ENCODE results near the gene ANXA3.
"Not testable (repeated sequence)": the region's sequence is repeated elsewhere in the genome, so short reads cannot be mapped to it uniquely, and the experiment has no call there.

Gene ANXA3

DNA sequence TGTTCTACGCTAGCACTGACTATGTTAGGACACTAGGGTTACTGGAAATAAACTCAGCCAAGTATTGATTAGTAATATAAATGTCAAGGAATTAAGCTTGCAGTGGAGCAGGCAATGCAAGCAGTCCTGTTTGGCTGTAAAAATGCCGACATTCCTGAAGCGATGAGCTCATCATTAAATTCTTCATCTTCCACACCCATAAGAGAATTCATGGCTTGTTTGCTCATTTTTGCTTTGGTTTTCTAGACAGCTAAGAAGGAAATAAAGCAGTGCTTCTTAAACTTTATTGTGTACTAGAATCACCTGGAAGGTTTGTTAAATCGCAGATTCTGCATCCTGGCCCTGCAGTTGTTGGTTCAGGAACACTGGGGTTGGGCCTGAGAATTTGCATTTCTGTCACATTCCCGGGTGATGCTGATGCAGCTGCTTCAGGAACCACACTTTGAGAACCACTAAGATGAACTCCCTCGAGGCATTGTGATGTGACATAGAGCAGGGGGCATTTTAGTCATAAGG, 17.8 kb downstream of the ANXA3 start:
- H3K36me3 ChIP-seq (replicated peaks) = no peaks in the 10 kb centered on the region
- H3K4me3 ChIP-seq = no peak overlapping the region
- DNase-seq (ENCODE audit: low spot score in 2 of 2) = no peak
- no peaks in the 10 kb centered on the region; the same call in 1 of the 2 replicates for H3K4me1 ChIP-seq
- no peaks in the 10 kb centered on the region; the same call in 1 of the 2 replicates for H3K27me3 ChIP-seq (ENCODE audit: low read depth)
- in situ Hi-C loops (cut with MboI; ENCODE audit: low sequenced_read_pairs) = no loop called here
- no peaks in the 10 kb centered on the region for H3K9me3 ChIP-seq

DNA sequence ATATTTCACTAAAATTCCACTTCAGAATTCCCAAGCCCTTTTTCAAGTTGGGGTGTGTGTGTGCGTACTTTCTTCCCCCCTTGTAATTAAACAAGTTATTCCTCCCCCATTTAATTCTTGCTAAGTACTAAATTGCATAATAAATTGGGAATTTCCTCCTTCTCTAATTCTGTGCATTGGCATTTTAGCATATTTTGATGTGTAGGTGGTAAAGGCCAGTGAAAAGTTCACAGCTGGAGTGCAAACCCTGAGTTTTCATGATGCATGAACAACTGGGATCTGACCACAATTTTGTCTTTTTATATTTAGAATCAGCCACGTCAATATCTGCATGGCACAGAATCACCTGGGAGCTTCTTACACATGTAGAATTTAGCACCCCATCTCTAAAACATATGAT, 18.5 kb downstream of the ANXA3 start:
- H3K4me1 ChIP-seq = no peaks in the 10 kb centered on the region; the same call in 1 of the 2 replicates
- in situ Hi-C loops (cut with MboI; ENCODE audit: low sequenced_read_pairs) = no loop called here

DNA sequence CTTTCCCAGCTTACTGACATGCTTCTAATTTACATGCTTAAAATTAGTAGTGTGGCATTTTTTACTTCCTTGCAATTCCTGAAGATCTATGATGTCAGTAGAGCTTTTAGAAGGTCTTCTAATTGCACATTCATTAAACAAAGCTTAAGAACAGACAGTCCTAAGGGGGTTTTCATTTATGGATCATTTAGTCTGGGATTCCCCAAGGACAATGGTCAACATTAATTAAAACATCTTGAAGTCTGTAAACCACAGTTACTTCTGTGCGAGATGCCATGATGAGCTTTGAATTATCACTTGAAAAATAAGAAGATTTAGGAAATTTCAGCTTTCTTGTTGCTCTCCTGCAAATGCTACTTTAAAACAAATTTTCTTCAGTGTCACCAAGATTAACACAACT, 20.2 kb downstream of the ANXA3 start:
- DNase-seq (ENCODE audit: low spot score in 2 of 2) = no peak
- H3K27me3 ChIP-seq (ENCODE audit: low read depth) = peaks cover under 1% of the 10 kb centered on the region
- H3K9me3 ChIP-seq = no peaks in the 10 kb centered on the region
- H3K4me1 ChIP-seq = no peaks in the 10 kb centered on the region; the same call in 1 of the 2 replicates
- in situ Hi-C loops (cut with MboI; ENCODE audit: low sequenced_read_pairs) = no loop called here
- H3K4me3 ChIP-seq = no peak overlapping the region
- no peaks in the 10 kb centered on the region for H3K36me3 ChIP-seq (replicated peaks)

More for the DNA sequence above, 18.5 kb downstream of the ANXA3 start:
- DNase-seq (ENCODE audit: low spot score in 2 of 2) = no peak
- no peaks in the 10 kb centered on the region; the same call in 1 of the 2 replicates for H3K27me3 ChIP-seq (ENCODE audit: low read depth)
- no peaks in the 10 kb centered on the region for H3K9me3 ChIP-seq
- H3K36me3 ChIP-seq (replicated peaks) = no peaks in the 10 kb centered on the region
- no peak overlapping the region for H3K4me3 ChIP-seq

DNA sequence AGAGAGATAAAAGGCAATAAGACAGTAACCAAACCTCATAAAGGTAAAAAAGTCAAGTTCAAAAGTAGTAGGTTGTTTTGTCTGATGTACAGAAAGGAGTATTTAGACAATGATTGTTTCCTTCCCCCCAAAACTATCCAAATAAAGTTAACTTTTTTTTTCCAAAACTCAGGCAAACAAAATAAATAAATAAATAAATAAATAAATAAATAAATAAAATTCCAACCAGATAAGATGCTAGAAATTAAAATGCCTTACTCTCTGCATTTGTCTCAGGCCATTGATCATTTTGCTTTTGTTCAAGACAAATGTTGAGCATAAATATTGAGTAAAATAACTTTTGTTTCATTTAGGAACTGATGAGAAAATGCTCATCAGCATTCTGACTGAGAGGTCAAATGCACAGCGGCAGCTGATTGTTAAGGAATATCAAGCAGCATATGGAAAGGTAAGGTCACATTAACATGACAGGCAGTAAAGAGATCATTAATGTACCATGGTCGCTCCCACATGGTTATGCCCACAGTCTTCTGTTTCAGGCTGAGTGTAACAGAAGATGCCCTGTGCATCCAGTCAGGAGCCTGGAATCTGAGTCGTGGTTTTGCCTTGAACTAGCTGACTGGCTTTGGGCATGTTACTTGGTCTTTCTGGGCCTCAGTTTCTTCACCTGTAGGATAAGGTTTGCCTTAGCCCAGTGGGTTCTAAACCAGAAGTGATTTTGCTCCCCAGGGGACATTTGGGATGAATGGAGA, 27.3 kb downstream of the ANXA3 start:
- no peaks in the 10 kb centered on the region for H3K4me1 ChIP-seq
- no peak overlapping the region for H3K4me3 ChIP-seq
- H3K27me3 ChIP-seq (ENCODE audit: low read depth) = peaks cover 3% of the 10 kb centered on the region; the same call in 1 of the 2 replicates
- DNase-seq (ENCODE audit: low spot score in 2 of 2) = no peak
- in situ Hi-C loops (cut with MboI; ENCODE audit: low sequenced_read_pairs) = no loop called here
- no peaks in the 10 kb centered on the region for H3K9me3 ChIP-seq
- no peaks in the 10 kb centered on the region for H3K36me3 ChIP-seq (replicated peaks)

DNA sequence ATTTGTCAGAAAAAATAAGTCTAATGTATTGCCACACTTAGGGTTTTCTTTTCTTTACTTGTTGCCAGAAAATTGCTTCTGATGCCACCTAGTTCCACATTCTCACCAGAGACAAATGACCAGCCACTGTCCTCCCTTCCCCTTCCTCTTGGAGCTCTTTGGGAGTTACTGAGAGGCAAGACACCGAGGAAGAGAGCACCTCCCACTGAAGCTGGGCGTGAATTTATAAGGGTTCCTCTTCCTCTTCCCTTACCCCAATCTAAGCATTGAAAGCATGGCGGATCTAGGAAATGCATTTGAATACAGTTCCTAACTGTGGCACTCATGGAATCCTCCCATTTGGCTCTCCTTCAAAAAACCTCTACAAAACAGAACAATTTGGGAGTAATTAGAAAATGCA, 30.0 kb downstream of the ANXA3 start:
- in situ Hi-C loops (cut with MboI; ENCODE audit: low sequenced_read_pairs) = no loop called here
- H3K9me3 ChIP-seq = no peaks in the 10 kb centered on the region
- H3K4me3 ChIP-seq = no peak overlapping the region
- no peaks in the 10 kb centered on the region for H3K36me3 ChIP-seq (replicated peaks)
- peaks cover 3% of the 10 kb centered on the region; the same call in 1 of the 2 replicates for H3K27me3 ChIP-seq (ENCODE audit: low read depth)
- H3K4me1 ChIP-seq = no peaks in the 10 kb centered on the region
- DNase-seq (ENCODE audit: low spot score in 2 of 2) = no peak

DNA sequence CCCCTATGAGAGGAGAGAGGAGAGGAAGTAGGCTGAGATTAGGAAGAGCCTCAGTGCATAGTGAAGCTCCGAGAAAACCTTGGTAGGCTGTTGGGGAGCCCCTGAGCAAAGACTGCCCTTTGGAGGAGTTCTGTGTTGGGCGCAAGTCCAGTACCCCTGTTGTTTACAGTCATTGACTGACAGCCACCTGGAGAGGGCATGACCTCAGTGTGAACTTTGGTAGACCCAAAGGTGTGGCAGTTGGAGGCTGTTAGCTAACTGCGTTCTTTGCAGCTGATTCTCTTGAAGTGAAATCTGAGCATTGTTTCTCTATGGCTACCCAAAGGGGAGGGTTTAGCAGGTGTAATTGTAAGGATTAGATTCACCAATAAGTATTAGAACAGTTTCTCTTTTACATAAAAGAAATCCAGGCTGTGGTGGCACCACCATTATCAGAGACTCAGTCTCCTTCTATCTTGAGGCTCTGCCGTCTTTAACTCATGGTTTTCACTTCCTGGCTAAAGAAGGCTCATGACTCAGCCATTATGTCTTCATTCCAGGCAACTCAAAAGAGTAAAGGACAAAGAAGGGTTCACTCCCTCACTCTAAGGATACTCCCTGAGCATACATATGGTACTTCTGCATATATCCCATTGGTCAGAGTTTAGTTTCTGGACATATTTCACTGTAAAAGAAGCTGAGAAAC, 33.4 kb downstream of the ANXA3 start:
- in situ Hi-C loops (cut with MboI; ENCODE audit: low sequenced_read_pairs) = no loop called here
- no peaks in the 10 kb centered on the region for H3K9me3 ChIP-seq
- DNase-seq (ENCODE audit: low spot score in 2 of 2) = no peak
- 0 out of 2 replicates have a peak, but pooled peaks cover 3% of the 10 kb centered on the region for H3K4me1 ChIP-seq
- no peak overlapping the region for H3K4me3 ChIP-seq
- no peaks in the 10 kb centered on the region; the same call in 1 of the 2 replicates for H3K27me3 ChIP-seq (ENCODE audit: low read depth)
- no peaks in the 10 kb centered on the region for H3K36me3 ChIP-seq (replicated peaks)

DNA sequence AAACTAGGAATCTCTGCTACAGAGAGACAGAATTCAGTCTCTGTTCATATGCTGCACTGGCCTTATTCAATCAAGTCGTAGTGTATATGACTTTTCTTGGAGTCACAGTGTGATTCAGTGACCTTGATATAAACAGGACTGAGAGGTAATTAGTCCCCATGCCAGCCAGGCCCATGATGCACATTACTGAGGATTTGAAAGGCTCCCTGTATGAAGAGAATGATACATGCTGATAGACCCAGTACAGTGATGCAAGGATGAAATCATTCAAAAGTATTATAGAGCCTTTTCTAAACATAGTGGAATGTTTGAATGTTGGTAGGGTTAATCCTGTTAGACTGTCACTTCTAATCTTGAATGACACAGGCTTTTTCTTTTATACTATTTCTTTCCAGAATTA, 34.1 kb downstream of the ANXA3 start:
- no peak for DNase-seq (ENCODE audit: low spot score in 2 of 2)
- H3K4me3 ChIP-seq = no peak overlapping the region
- 0 out of 2 replicates have a peak, but pooled peaks cover 3% of the 10 kb centered on the region for H3K4me1 ChIP-seq
- in situ Hi-C loops (cut with MboI; ENCODE audit: low sequenced_read_pairs) = no loop called here
- H3K36me3 ChIP-seq (replicated peaks) = no peaks in the 10 kb centered on the region
- no peaks in the 10 kb centered on the region; the same call in 1 of the 2 replicates for H3K27me3 ChIP-seq (ENCODE audit: low read depth)
- no peaks in the 10 kb centered on the region for H3K9me3 ChIP-seq

DNA sequence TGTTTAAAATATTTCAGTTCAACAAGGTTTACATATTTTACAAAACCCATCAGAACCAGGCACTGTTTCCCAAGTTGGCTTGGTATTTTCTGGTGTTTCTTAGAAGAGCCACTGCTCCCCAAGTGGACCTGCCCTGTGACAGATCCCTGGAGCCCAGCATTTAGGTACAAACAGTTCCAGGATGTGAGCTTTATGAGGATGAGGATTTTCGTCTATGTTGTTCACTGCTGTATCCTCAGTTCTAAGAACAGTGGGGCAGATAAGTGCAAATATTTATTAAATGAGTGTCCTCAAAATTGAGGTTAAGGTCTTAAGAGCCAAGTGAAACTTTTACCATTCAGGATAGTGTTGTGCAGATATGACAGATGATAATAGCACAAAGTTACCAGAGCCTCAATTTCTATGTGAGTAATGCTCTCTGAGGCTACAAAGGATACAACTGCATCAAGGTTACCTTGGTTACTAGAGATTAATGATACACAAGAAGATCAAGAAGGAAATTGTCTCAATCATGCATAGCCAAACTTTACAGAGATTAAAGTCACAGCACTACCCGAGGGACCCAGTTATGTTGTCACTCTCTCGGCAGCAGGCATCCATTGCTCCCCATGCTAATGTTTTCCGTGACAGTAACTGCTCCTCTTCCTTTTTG, 37.5 kb downstream of the ANXA3 start:
- Histone ChIP-seq H3K4me1 (0 out of 2 replicates have a peak, but pooled peaks cover 3% of the 10 kb centered on the region), H3K27me3 (ENCODE audit: low read depth) (no peaks in the 10 kb centered on the region; the same call in 1 of the 2 replicates), H3K9me3 (no peaks in the 10 kb centered on the region), H3K36me3 (replicated peaks) (no peaks in the 10 kb centered on the region), H3K4me3 (no peak overlapping the region)
- in situ Hi-C loops (cut with MboI; ENCODE audit: low sequenced_read_pairs) = no loop called here
- DNase-seq (ENCODE audit: low spot score in 2 of 2) = no peak

DNA sequence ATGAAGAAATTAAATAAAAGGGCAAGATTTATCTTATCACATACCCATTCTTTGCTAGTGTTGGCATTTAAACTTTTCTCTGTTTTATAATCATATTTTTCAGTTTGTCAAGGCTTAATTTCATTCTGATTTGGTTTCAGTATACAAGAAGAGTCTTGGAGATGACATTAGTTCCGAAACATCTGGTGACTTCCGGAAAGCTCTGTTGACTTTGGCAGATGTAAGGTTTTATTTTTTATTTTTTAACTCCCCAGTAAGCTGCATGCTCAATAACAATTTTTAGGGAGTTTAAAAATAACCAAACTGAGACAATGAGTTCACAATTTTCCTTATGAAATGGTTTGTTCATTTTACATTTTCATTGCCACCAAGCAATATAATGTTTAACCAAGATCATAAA, 39.8 kb downstream of the ANXA3 start:
- Histone ChIP-seq H3K36me3 (replicated peaks) (no peaks in the 10 kb centered on the region), H3K4me1 (0 out of 2 replicates have a peak, but pooled peaks cover 3% of the 10 kb centered on the region), H3K9me3 (no peaks in the 10 kb centered on the region), H3K4me3 (no peak overlapping the region), H3K27me3 (ENCODE audit: low read depth) (no peaks in the 10 kb centered on the region; the same call in 1 of the 2 replicates)
- DNase-seq (ENCODE audit: low spot score in 2 of 2) = no peak
- in situ Hi-C loops (cut with MboI; ENCODE audit: low sequenced_read_pairs) = no loop called here

DNA sequence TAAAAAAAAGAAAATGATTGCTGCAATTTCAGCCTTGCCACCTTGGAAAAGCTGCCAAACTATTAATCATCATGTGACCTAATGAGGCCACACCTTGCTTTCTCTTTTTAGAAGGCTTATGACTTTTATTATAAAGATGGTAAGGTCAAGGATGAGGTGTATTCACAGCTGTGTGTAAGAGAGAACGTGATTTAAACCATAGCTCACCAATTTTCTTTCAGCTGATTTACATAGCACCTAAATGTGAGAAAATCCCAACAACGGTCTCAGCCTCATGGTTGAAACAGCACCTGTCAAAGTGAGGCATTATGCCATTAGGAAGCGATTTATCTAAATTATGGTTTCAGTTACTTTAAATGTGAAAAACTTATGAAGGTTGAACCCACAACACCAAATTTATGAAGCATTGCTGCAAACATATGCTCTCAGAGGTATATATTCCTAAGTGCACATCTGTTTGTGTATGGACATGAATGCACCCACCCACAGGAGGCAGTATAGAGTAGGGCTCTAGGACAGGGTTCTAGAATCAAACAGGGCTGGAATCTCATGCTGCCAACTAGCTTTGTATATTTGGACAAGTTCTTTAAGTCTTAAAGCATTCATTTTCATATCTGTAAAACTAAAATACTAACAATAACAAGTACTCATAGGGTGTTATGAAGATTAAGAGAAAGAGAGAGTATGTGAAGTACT, 40.7 kb downstream of the ANXA3 start:
- Histone ChIP-seq H3K4me3 (no peak overlapping the region), H3K4me1 (0 out of 2 replicates have a peak, but pooled peaks cover 3% of the 10 kb centered on the region), H3K36me3 (replicated peaks) (no peaks in the 10 kb centered on the region), H3K27me3 (ENCODE audit: low read depth) (no peaks in the 10 kb centered on the region; the same call in 1 of the 2 replicates), H3K9me3 (no peaks in the 10 kb centered on the region)
- in situ Hi-C loops (cut with MboI; ENCODE audit: low sequenced_read_pairs) = no loop called here
- peak; percentile 7 to 51 for DNase-seq (ENCODE audit: low spot score in 2 of 2)

DNA sequence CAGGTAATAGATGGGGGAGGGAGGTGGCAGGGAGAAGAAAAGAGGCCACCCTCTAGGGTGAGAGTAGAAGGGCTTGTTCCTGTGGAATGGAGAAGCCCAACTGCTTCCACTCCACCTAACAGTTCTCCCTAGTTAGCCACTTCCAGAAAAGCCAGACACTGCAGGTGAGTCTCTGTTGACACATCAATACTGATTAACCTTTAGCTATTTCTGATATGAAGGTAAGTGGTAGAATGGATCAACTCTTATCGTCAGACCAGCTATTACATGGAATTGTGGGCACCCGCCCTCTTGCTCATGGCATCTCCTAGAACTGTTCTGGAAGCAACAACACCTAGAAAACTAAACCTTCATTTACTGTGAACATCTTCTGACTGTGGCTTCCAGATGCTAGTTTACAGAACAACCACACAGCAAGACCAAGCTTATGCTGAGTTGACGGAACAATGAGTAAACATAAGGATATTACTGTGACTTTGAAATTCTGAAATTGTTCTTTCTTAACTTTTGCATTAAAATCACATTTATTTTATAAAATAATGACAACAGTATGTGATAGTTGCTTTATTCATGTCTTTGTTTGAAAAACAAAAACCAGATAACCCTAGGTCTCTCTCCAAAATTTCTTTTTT, 44.7 kb downstream of the ANXA3 start:
- no peak for DNase-seq (ENCODE audit: low spot score in 2 of 2)
- in situ Hi-C loops (cut with MboI; ENCODE audit: low sequenced_read_pairs) = no loop called here
- Histone ChIP-seq H3K9me3 (no peaks in the 10 kb centered on the region), H3K4me3 (no peak overlapping the region), H3K27me3 (ENCODE audit: low read depth) (no peaks in the 10 kb centered on the region; the same call in 1 of the 2 replicates), H3K36me3 (replicated peaks) (no peaks in the 10 kb centered on the region), H3K4me1 (no peaks in the 10 kb centered on the region)

DNA sequence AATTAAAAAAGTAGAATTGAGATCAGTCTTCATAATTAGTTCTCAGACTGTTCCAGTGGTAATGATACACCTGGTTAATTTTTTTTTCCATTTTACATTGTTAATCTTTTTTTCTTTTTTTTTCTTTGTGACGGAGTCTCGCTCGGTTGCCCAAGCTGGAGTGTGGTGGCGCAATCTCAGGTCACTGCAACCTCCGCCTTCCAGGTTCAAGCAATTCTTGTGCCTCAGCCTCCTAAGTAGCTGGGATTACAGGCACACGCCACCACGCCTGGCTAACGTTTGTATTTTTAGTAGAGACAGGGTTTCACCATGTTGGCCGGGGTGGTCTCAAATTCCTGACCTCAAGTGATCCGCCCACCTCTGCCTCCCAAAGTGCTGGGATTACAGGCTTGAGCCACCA, 46.9 kb downstream of the ANXA3 start:
- in situ Hi-C loops (cut with MboI; ENCODE audit: low sequenced_read_pairs) = not testable (repeated sequence)

DNA sequence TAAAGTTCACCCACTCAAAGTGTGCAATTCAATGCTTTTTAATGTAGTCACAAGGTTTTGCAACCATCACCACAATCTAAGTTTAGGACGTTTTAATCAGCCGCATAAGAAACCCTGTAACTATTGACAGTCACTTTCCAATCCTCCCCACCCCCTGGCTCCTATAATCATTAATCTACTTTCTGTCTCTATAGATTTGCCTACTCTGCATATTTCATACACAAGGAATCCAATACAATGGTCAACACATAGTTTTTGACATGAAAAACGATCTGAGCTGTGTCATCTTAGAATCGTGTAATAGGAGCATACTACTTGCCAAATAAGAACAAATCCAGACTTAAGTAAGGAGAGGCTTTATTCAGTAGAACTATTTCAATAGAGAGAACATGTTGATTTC, 47.6 kb downstream of the ANXA3 start:
- Histone ChIP-seq H3K4me1 (no peaks in the 10 kb centered on the region), H3K36me3 (replicated peaks) (no peaks in the 10 kb centered on the region), H3K4me3 (no peak overlapping the region), H3K27me3 (ENCODE audit: low read depth) (no peaks in the 10 kb centered on the region), H3K9me3 (no peaks in the 10 kb centered on the region)
- DNase-seq (ENCODE audit: low spot score in 2 of 2) = no peak
- in situ Hi-C loops (cut with MboI; ENCODE audit: low sequenced_read_pairs) = no loop called here

More for the DNA sequence above, 46.9 kb downstream of the ANXA3 start:
- not testable (repeated sequence) for DNase-seq (ENCODE audit: low spot score in 2 of 2); H3K4me1 ChIP-seq; H3K36me3 ChIP-seq (replicated peaks); H3K4me3 ChIP-seq; H3K27me3 ChIP-seq (ENCODE audit: low read depth); H3K9me3 ChIP-seq

All from HAP-1 (cell line).